Retinal pigment epithelial cell (primary cell): Measurements from ENCODE around the gene SPIRE2.
"Not testable (repeated sequence)": the region's sequence is repeated elsewhere in the genome, so short reads cannot be mapped to it uniquely, and the experiment has no call there.

Experiments used
- DNase-seq: peaks from one replicate; pipeline ENCODE4 v3.0.0-alpha.2; 2010; ENCODE audit warnings: low read depth
- H3K4me3 ChIP-seq: 2 replicates; pipeline ENCODE4 v1.5.1; 2011; ENCODE audit warnings: mild to moderate bottlenecking, low read length, control low read depth, moderate library complexity
- TF ChIP-seq, protein P1 (sequence below): conservative IDR thresholded peaks from 2 replicates; pipeline ENCODE4 v1.5.1; 2011; ENCODE audit warnings: low read depth, low read length, control low read depth, inconsistent platforms

The SPIRE2 gene

GRCh38 chr16:89911375-89911774 lies 83.1 kb downstream of the SPIRE2 start:
- TF ChIP-seq, protein P1, sequence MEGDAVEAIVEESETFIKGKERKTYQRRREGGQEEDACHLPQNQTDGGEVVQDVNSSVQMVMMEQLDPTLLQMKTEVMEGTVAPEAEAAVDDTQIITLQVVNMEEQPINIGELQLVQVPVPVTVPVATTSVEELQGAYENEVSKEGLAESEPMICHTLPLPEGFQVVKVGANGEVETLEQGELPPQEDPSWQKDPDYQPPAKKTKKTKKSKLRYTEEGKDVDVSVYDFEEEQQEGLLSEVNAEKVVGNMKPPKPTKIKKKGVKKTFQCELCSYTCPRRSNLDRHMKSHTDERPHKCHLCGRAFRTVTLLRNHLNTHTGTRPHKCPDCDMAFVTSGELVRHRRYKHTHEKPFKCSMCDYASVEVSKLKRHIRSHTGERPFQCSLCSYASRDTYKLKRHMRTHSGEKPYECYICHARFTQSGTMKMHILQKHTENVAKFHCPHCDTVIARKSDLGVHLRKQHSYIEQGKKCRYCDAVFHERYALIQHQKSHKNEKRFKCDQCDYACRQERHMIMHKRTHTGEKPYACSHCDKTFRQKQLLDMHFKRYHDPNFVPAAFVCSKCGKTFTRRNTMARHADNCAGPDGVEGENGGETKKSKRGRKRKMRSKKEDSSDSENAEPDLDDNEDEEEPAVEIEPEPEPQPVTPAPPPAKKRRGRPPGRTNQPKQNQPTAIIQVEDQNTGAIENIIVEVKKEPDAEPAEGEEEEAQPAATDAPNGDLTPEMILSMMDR = no peak
- H3K4me3 ChIP-seq = no peak overlapping the region
- DNase-seq = no peak

DNA sequence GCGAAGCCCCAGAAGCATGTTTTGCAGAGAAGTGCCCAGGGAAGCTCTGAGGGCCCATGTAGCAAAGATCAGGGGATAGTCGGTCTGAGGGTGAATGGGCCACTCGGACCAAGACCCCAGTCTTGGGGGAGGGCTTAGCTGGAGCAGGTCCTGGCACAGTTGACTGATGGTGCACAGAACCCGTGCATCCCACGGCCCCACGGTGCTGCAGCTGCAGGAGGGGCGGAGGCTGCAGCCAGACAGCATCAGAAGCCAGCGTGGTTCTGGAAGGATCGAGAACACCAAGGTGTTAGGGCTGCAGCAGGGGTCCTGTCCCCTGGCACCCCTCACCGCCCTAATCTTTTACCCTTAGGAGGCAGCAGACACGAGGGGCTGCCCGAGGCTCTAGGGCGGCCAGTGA lies 83.9 kb downstream of the SPIRE2 start:
- H3K4me3 ChIP-seq = no peak overlapping the region
- DNase-seq = no peak
- TF ChIP-seq, protein P1 = no peak

GRCh38 chr16:89912627-89913026 lies 84.4 kb downstream of the SPIRE2 start:
- DNase-seq = no peak
- H3K4me3 ChIP-seq = no peak overlapping the region
- TF ChIP-seq, protein P1 = no peak

GRCh38 chr16:89913408-89914387 lies 85.4 kb downstream of the SPIRE2 start:
- no peak for DNase-seq
- no peak overlapping the region for H3K4me3 ChIP-seq
- TF ChIP-seq, protein P1 = no peak

GRCh38 chr16:89914642-89915285 lies 86.5 kb downstream of the SPIRE2 start:
- not testable (repeated sequence) for DNase-seq

GRCh38 chr16:89915303-89916232 lies 87.3 kb downstream of the SPIRE2 start:
- no peak overlapping the region for H3K4me3 ChIP-seq
- TF ChIP-seq, protein P1 = no peak
- DNase-seq = no peak

More at GRCh38 chr16:89914642-89915285, 86.5 kb downstream of the SPIRE2 start:
- not testable (repeated sequence) for H3K4me3 ChIP-seq
